Endothelial cell of umbilical vein (primary cell): ENCODE results near the gene RPS6KL1. TPM values are rescaled to one million over a fixed set of nuclear protein-coding genes. Genes with fewer than 3 reads are reported as not detected.
A peak's percentile ranks its signal among the peaks of the same experiment; 100 is the strongest.

Experiments
- BruUV-seq: library from RNA; stranded (reverse); fragments of 400-500 nt; replicated peaks from 2 replicates; lab custom pipeline; 2021; lab: Mats Ljungman, UMichigan
- CTCF ChIA-PET: fragments of 300-600, 350-600 bp; sonication (Branson Sonifier 250); formaldehyde crosslinking; loops from one replicate; lab custom pipeline; 2021; ENCODE audit warnings: antibody characterized with exemption, inconsistent platforms; lab: Charles Lee
- POLR2A ChIA-PET: fragments of 300-600, 350-600 bp; sonication (Branson Sonifier 250); formaldehyde crosslinking; loops from one replicate; lab custom pipeline; 2021; ENCODE audit warnings: antibody characterized with exemption, inconsistent platforms; lab: Charles Lee
- DNase-seq: peaks from one replicate; pipeline ENCODE4 v3.0.0-alpha.2; 2011; ENCODE audit warnings: low read depth, low spot score
- FAIRE-seq: peaks from 2 replicates; lab custom pipeline; 2011; peaks lifted over from hg19 to GRCh38; lab: Jason Lieb, UNC
- H2AFZ ChIP-seq: 2 replicates; pipeline ENCODE4 v1.6.0; 2012; ENCODE audit warnings: low read depth, low read length, control low read depth, inconsistent platforms
- H3K27ac ChIP-seq: 2 replicates; pipeline ENCODE4 v1.5.1; 2011; ENCODE audit warnings: low read depth, mild to moderate bottlenecking, control low read depth, low read length, moderate library complexity; ENCODE audit not compliant: insufficient read depth
- H3K27me3 ChIP-seq, 2 experiments: 2 replicates each; pipeline versions ENCODE4 v1.6.0 to v1.6.1; 2011; ENCODE audit warnings: low read length in 2 of 2, mixed read lengths in 1 of 2; ENCODE audit not compliant: control insufficient read depth in 2 of 2, insufficient read depth in 2 of 2
- H3K36me3 ChIP-seq, 2 experiments: 2 replicates in 1 of 2; 3 replicates in 1 of 2; pipeline ENCODE4 v1.5.1; 2011; ENCODE audit warnings: low read length in 2 of 2, mild to moderate bottlenecking in 1 of 2, moderate library complexity in 1 of 2; ENCODE audit not compliant: control insufficient read depth in 2 of 2, insufficient read depth in 2 of 2; ENCODE audit errors: extremely low read depth in 1 of 2
- H3K4me1 ChIP-seq: 3 replicates; pipeline ENCODE4 v1.5.1; 2011; ENCODE audit warnings: mild to moderate bottlenecking, low read length; ENCODE audit not compliant: control insufficient read depth, insufficient read depth; ENCODE audit errors: extremely low read depth
- H3K4me2 ChIP-seq: 2 replicates; pipeline ENCODE4 v1.6.1; 2011; ENCODE audit warnings: low read length, control low read depth, mixed read lengths; ENCODE audit not compliant: insufficient read depth
- H3K4me3 ChIP-seq, 3 experiments: fragments of 200-600 bp in 1 of 3; sonication (generic), shearing (Covaris generic) in 1 of 3; replicated peaks in 1 of 3; 2 replicates each; pipeline ENCODE4 v1.5.1; 2011 to 2016; ENCODE audit warnings: control low read depth in 3 of 3, low read length in 3 of 3, mild to moderate bottlenecking in 2 of 3, inconsistent platforms in 1 of 3, low read depth in 1 of 3, moderate library complexity in 1 of 3; ENCODE audit not compliant: insufficient read depth in 1 of 3
- H3K79me2 ChIP-seq: 2 replicates; pipeline ENCODE4 v1.6.0; 2012; ENCODE audit warnings: low read length, inconsistent platforms; ENCODE audit not compliant: control insufficient read depth, insufficient read depth
- H3K9ac ChIP-seq: replicated peaks from 2 replicates; pipeline ENCODE3; 2011; ENCODE audit warnings: low read length, control low read depth; ENCODE audit not compliant: insufficient read depth; ENCODE audit errors: extremely low read depth
- H3K9me1 ChIP-seq: replicated peaks from 3 replicates; pipeline ENCODE4 v1.6.0; 2011; ENCODE audit warnings: mild to moderate bottlenecking, low read length; ENCODE audit not compliant: control insufficient read depth, insufficient read depth; ENCODE audit errors: extremely low read depth
- H3K9me3 ChIP-seq: replicated peaks from 2 replicates; pipeline ENCODE4 v1.5.1; 2012; ENCODE audit warnings: low read length, inconsistent platforms; ENCODE audit not compliant: control insufficient read depth, insufficient read depth
- H4K20me1 ChIP-seq: replicated peaks from 2 replicates; pipeline ENCODE3; 2011; ENCODE audit warnings: mild to moderate bottlenecking, low read length; ENCODE audit not compliant: control insufficient read depth, insufficient read depth; ENCODE audit errors: extremely low read depth
- CTCF ChIP-seq, 2 donors: IDR thresholded peaks; 1 replicate in 1 of 2; 2 replicates in 1 of 2; pipeline ENCODE4 v1.5.1; 2011; ENCODE audit warnings: low read length in 2 of 2, mild to moderate bottlenecking in 2 of 2, moderate library complexity in 2 of 2, control low read depth in 1 of 2, inconsistent platforms in 1 of 2, low read depth in 1 of 2; ENCODE audit not compliant: insufficient read depth in 1 of 2; ENCODE audit errors: extremely low read depth in 1 of 2
- EZH2 ChIP-seq: IDR thresholded peaks from 2 replicates; pipeline ENCODE4 v1.6.1; 2012; ENCODE audit warnings: borderline replicate concordance, low read depth, mild to moderate bottlenecking, moderate library complexity, low read length, inconsistent platforms; ENCODE audit not compliant: severe bottlenecking
- FOS ChIP-seq: IDR thresholded peaks from 2 replicates; pipeline ENCODE4 v1.6.1; 2011; ENCODE audit warnings: mild to moderate bottlenecking, low read length, moderate library complexity, borderline replicate concordance; ENCODE audit not compliant: insufficient read depth
- GATA2 ChIP-seq: IDR thresholded peaks from 2 replicates; pipeline ENCODE4 v1.7.0; 2011; ENCODE audit warnings: low read depth, mild to moderate bottlenecking, moderate library complexity, mixed read lengths, low read length; ENCODE audit not compliant: insufficient read length, insufficient read depth
- JUN ChIP-seq: IDR thresholded peaks from 2 replicates; pipeline ENCODE4 v1.6.1; 2011; ENCODE audit warnings: borderline replicate concordance, low read depth; ENCODE audit not compliant: insufficient read length, insufficient read depth
- MYC ChIP-seq: IDR thresholded peaks from one replicate; pipeline ENCODE4 v1.6.1; 2011; ENCODE audit warnings: mild to moderate bottlenecking, low read depth, low read length
- POLR2A ChIP-seq: IDR thresholded peaks from 2 replicates; pipeline ENCODE4 v1.6.1; 2012; ENCODE audit warnings: low read depth, mild to moderate bottlenecking, control low read depth, low read length
- POLR2AphosphoS5 ChIP-seq: IDR thresholded peaks from 2 replicates; pipeline ENCODE4 v1.6.1; 2012; ENCODE audit warnings: low read depth, mild to moderate bottlenecking, control low read depth, low read length, moderate library complexity; ENCODE audit not compliant: insufficient read depth
- dilution Hi-C: fragments of 300-500 bp; cut with MboI; formaldehyde crosslinking; loops from one replicate; pipeline ENCODE4 v1.15.0; 2019; ENCODE audit warnings: low sequenced_read_pairs; ENCODE audit not compliant: extremely low pct_ligation_motif_present
- intact Hi-C: fragments of 100-400 bp; cut with micrococcal nuclease; formaldehyde crosslinking; loops from one replicate; pipeline ENCODE4 v1.10.0; 2022
- polyA plus RNA-seq, 4 experiments: library from polyadenylated mRNA; depleted of rRNA in 3 of 4; stranded (reverse) in 3 of 4; unstranded in 1 of 4; fragments of >200 nt; gene quantifications; 2 replicates each; pipeline versions ENCODE4 v1.2.1 to v1.2.3, GENCODE V29; 2011 to 2012; ENCODE audit warnings: missing spikeins in 1 of 4
- total RNA-seq: library from RNA; stranded (reverse); gene quantifications from 2 replicates; pipeline ENCODE4 v1.2.3, GENCODE V29; 2021
- TF ChIP-seq, protein P1 (sequence below): IDR thresholded peaks from 2 replicates; pipeline ENCODE4 v1.6.1; 2011; ENCODE audit not compliant: insufficient read depth, insufficient read length

Gene RPS6KL1
- total and polyA plus RNA-seq, 2 donors (not counting 3 experiments of a cell fraction or from before 2014, with no cell fraction given) = 10.2 to 23.8 TPM

GRCh38 chr14:74942181-74942580, 19.1 kb upstream of the RPS6KL1 start:
- ChIA-PET POLR2A (interaction anchor here (0.9 to 1.9 kb wide), 3 partner anchors 13 to 146 kb away, joined by 3 to 6 read pairs (median 4); partner anchors contain the start of genes ACYP1 and PGF), CTCF (interaction anchor here (0.8 to 3.1 kb wide), 12 partner anchors 10 to 147 kb away, joined by 3 to 32 read pairs (median 4); partner anchors contain the start of genes ACYP1 and RPS6KL1)
- DNase-seq = no peak
- intact Hi-C loops = no loop called here
- Histone ChIP-seq H3K27ac (peak overlapping the region; percentile 42), H3K27me3 (no peaks in the 10 kb centered on the region), H3K9me1 (no peaks in the 10 kb centered on the region), H3K9ac (no peak overlapping the region), H3K4me2 (peak overlapping the region; percentile 16), H3K4me3 (no peak overlapping the region), H4K20me1 (no peaks in the 10 kb centered on the region), H3K4me1 (peaks cover 50% of the 10 kb centered on the region), H3K9me3 (no peaks in the 10 kb centered on the region), H3K36me3 (peaks cover 17 to 24% of the 10 kb centered on the region in 2 experiments), H3K79me2 (no peaks in the 10 kb centered on the region), H2AFZ (no peak overlapping the region)
- TSS peak; percentile 45 for BruUV-seq
- TF ChIP-seq FOS (no peak), EZH2 (no peak), JUN (no peak), GATA2 (no peak), POLR2A (no peak), POLR2AphosphoS5 (no peak), MYC (no peak), CTCF (IDR thresholded peaks at IDR 0.05; ENCODE audit: extremely low read depth in 1 of 2, insufficient read depth in 1 of 2, low read depth in 1 of 2, low read length in 2 of 2) (no peak)
- TF ChIP-seq, protein P1, sequence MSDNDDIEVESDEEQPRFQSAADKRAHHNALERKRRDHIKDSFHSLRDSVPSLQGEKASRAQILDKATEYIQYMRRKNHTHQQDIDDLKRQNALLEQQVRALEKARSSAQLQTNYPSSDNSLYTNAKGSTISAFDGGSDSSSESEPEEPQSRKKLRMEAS = no peak
- no peak for FAIRE-seq
- dilution Hi-C loops = no loop called here
